SU-DHL-6 (cell line): Measurements from ENCODE around the gene IQGAP3.
A peak's percentile ranks its signal among the peaks of the same experiment; 100 is the strongest.

Experiments
- H2AFZ ChIP-seq: fragments of 200-600 bp; sonication (generic); 2 replicates; pipeline ENCODE4 v1.6.1; 2014; ENCODE audit warnings: low read depth, mild to moderate bottlenecking, moderate library complexity, mixed read lengths, antibody characterized with exemption, low read length; ENCODE audit not compliant: severe bottlenecking
- H3F3A ChIP-seq: fragments of 200-600 bp; shearing (Covaris generic); 2 replicates; pipeline ENCODE4 v1.6.0; 2016; ENCODE audit warnings: antibody characterized with exemption, mild to moderate bottlenecking; ENCODE audit not compliant: insufficient read depth
- H3K27ac ChIP-seq: fragments of 200-600 bp; sonication (generic); 2 replicates; pipeline ENCODE4 v1.5.1; 2016; ENCODE audit warnings: low read depth, mild to moderate bottlenecking, low read length, moderate library complexity, mixed read lengths
- H3K27me3 ChIP-seq: fragments of 200-600 bp; sonication (generic), shearing (Covaris generic); 2 replicates; pipeline ENCODE4 v1.6.0; 2014; ENCODE audit warnings: mild to moderate bottlenecking, low read length
- H3K36me3 ChIP-seq: fragments of 200-600 bp; sonication (generic); 2 replicates; pipeline ENCODE4 v1.6.1; 2014; ENCODE audit warnings: mild to moderate bottlenecking, low read length, mixed read lengths
- H3K4me2 ChIP-seq: fragments of 300-600, 200-600 bp; shearing (Covaris generic), sonication (generic); 2 replicates; pipeline ENCODE4 v1.6.0; 2014; ENCODE audit warnings: low read length, low read depth, mild to moderate bottlenecking; ENCODE audit not compliant: poor library complexity, severe bottlenecking
- H3K4me3 ChIP-seq: fragments of 200-600 bp; sonication (generic); 2 replicates; pipeline ENCODE4 v1.5.1; 2014; ENCODE audit warnings: antibody characterized with exemption, low read length, mild to moderate bottlenecking, mixed read lengths; ENCODE audit not compliant: insufficient read depth, poor library complexity, severe bottlenecking
- H3K79me2 ChIP-seq: fragments of 200-600 bp; sonication (generic); 2 replicates; pipeline ENCODE4 v1.6.1; 2014; ENCODE audit warnings: mild to moderate bottlenecking, low read length, moderate library complexity; ENCODE audit not compliant: insufficient read depth
- H3K9ac ChIP-seq: fragments of 200-600 bp; sonication (generic); 2 replicates; pipeline ENCODE4 v1.7.0; 2014; ENCODE audit warnings: mild to moderate bottlenecking, low read length
- H3K9me2 ChIP-seq: fragments of 200-600 bp; sonication (generic); replicated peaks from 2 replicates; pipeline ENCODE4 v1.6.1; 2014; ENCODE audit warnings: low read length; ENCODE audit not compliant: insufficient read depth
- H3K9me3 ChIP-seq: fragments of 200-600 bp; sonication (generic); 2 replicates; pipeline ENCODE4 v1.6.1; 2014; ENCODE audit warnings: low read length, mixed read lengths; ENCODE audit not compliant: insufficient read depth
- H4K20me1 ChIP-seq: fragments of 200-600 bp; sonication (generic); 2 replicates; pipeline ENCODE4 v1.6.1; 2014; ENCODE audit warnings: low read depth, mild to moderate bottlenecking, antibody characterized with exemption, low read length, moderate library complexity, mixed read lengths
- EZH2phosphoT487 ChIP-seq: fragments of 200-600 bp; sonication (generic), shearing (Covaris generic); conservative IDR thresholded peaks from 2 replicates; pipeline ENCODE4 v1.6.1; 2018; ENCODE audit warnings: mild to moderate bottlenecking, antibody characterized with exemption, low read length, moderate library complexity, mixed read lengths
- TF ChIP-seq, protein P1 (sequence below): fragments of 200-600 bp; sonication (generic); IDR thresholded peaks from one replicate; pipeline ENCODE4 v1.5.1; 2017; ENCODE audit warnings: antibody characterized with exemption, mild to moderate bottlenecking, low read length, moderate library complexity; ENCODE audit not compliant: insufficient read depth, poor library complexity, severe bottlenecking

IQGAP3 gene

DNA sequence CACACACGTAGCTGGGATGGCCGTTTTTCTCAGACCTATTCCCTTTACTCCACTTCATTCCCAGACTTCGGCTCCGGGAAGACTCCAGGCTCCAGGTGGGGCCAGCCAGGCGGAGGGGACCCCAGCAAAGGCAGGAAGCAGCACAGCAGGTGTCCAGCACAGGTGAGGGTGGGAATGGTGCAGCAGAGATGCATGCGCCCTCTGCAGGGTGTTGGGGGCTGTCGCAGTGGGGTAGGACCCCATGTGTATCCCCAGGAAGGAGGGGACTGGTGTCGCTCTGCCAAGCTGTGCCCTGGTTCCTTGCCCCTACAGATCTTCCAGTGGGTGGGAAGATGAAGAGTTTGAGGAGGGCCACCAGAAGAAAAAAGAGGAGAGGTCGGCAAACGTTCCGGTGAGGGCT is 12.4 kb upstream of the IQGAP3 start:
- H3F3A ChIP-seq, result no peaks in the 10 kb centered on the region
- no peak overlapping the region for H2AFZ ChIP-seq
- H3K9ac ChIP-seq, result no peak overlapping the region
- no peak overlapping the region for H3K4me2 ChIP-seq
- H4K20me1 ChIP-seq, result no peaks in the 10 kb centered on the region
- TF ChIP-seq, protein P1, sequence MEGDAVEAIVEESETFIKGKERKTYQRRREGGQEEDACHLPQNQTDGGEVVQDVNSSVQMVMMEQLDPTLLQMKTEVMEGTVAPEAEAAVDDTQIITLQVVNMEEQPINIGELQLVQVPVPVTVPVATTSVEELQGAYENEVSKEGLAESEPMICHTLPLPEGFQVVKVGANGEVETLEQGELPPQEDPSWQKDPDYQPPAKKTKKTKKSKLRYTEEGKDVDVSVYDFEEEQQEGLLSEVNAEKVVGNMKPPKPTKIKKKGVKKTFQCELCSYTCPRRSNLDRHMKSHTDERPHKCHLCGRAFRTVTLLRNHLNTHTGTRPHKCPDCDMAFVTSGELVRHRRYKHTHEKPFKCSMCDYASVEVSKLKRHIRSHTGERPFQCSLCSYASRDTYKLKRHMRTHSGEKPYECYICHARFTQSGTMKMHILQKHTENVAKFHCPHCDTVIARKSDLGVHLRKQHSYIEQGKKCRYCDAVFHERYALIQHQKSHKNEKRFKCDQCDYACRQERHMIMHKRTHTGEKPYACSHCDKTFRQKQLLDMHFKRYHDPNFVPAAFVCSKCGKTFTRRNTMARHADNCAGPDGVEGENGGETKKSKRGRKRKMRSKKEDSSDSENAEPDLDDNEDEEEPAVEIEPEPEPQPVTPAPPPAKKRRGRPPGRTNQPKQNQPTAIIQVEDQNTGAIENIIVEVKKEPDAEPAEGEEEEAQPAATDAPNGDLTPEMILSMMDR, result peak; percentile 74
- TF ChIP-seq EZH2phosphoT487, result no peak
- no peaks in the 10 kb centered on the region for H3K9me2 ChIP-seq
- no peak overlapping the region for H3K4me3 ChIP-seq
- H3K27ac ChIP-seq, result no peak overlapping the region
- no peaks in the 10 kb centered on the region for H3K27me3 ChIP-seq
- no peaks in the 10 kb centered on the region for H3K36me3 ChIP-seq
- H3K79me2 ChIP-seq, result no peaks in the 10 kb centered on the region
- no peaks in the 10 kb centered on the region for H3K9me3 ChIP-seq

DNA sequence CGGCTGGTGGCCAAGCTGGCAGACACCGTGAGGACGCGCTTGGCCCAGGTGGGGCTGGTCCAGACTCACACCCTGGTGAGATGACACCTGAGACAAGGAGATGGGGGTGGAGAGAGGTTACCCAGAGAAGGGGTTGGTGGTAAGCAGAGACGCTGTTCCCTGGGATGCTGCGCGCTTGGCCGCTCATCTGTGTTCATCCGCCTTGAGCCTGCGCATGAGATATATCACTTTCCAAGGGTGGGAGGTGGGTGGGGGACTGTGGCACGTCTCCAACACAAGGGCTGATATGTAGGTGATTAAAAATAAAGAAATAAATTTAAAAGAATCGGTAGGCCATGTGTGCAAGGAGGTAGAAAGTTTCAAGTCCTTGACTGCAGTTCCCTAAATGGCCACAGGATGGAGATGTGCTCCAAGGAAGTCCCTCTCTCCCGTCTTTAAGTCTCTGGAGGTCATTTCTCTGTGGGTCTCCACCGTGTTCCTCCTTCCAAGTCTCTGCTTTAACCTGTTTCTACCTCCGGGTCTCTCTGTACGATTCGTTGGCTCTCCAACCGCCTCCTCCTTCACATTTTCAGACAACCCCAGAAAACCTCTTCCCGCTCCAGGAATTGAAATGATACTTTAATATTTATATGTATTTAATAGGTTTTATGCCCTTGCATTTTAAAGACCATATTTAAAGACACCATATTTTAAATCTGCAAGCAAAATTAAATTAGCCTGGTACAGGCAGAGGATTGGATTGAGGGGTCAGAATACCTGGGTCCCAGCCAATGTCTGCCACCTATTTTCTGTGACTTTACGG is 11.7 kb upstream of the IQGAP3 start:
- no peaks in the 10 kb centered on the region for H3K79me2 ChIP-seq
- no peaks in the 10 kb centered on the region for H4K20me1 ChIP-seq
- no peak overlapping the region for H3K27ac ChIP-seq
- H3K36me3 ChIP-seq, result no peaks in the 10 kb centered on the region
- H3K9me3 ChIP-seq, result no peaks in the 10 kb centered on the region
- H3K27me3 ChIP-seq, result no peaks in the 10 kb centered on the region
- no peak overlapping the region for H3K9ac ChIP-seq
- no peaks in the 10 kb centered on the region for H3K9me2 ChIP-seq
- no peaks in the 10 kb centered on the region for H3F3A ChIP-seq
- peak overlapping the region; percentile 16 for H3K4me2 ChIP-seq
- H3K4me3 ChIP-seq, result no peak overlapping the region
- H2AFZ ChIP-seq, result no peak overlapping the region
- TF ChIP-seq EZH2phosphoT487, result no peak
- TF ChIP-seq, protein P1, result peak; percentile 32

DNA sequence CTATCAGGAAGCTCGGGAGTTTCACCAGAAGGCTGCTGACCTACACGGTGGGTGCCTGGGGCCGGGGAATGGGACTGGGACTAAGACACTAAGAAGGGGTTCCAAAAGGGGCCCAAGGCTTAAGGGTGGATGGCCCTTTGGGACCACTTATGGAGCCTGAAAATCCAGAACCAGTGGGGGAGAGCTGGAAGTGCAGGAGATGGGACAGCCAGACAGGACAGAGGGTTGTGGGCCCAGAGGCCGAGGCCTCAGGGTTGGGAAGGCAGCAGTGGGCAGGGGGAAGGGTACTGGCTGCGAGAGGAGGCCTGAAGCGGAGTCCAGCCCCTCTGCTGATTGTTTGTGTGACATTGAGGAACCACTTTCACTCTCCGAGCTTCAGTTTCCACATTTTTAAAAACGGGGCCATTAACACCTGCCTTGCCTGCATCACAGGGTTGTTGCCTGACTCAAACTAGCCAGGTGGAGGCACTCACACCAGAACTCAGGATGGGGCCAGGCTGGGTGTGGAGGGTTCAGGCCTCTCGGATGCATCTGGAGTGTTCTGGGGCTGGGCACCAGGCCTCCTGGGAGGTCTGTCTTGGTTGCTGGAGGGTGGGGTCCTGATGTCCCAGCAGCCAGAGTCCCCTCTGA is 10.1 kb upstream of the IQGAP3 start:
- Histone ChIP-seq H3K9me2 (no peaks in the 10 kb centered on the region), H2AFZ (no peak overlapping the region), H3K9me3 (no peaks in the 10 kb centered on the region), H3K4me3 (no peak overlapping the region), H3K27ac (no peak overlapping the region), H3K79me2 (no peaks in the 10 kb centered on the region), H4K20me1 (no peaks in the 10 kb centered on the region), H3F3A (no peaks in the 10 kb centered on the region), H3K27me3 (no peaks in the 10 kb centered on the region), H3K36me3 (no peaks in the 10 kb centered on the region), H3K4me2 (peak overlapping the region; percentile 31), H3K9ac (peak overlapping the region; percentile 25; the same call in 1 of the 2 replicates)
- TF ChIP-seq EZH2phosphoT487, result no peak
- TF ChIP-seq, protein P1, result no peak
